Spinal cord (tissue), 10 donors: ENCODE measurements around the gene ZNF135. TPM values are rescaled to one million over a fixed set of nuclear protein-coding genes. Genes with fewer than 3 reads are reported as not detected.

Experiments
- DNase-seq, 6 donors: peaks; one replicate each; pipeline versions ENCODE4 v3.0.0 to v3.0.0-alpha.2; 2013 to 2015; ENCODE audit warnings: low spot score in 6 of 6, low read depth in 4 of 6
- H3K27ac ChIP-seq: one replicate; pipeline ENCODE4 v1.5.1; 2013; ENCODE audit warnings: low read depth, low read length, control low read depth
- H3K27me3 ChIP-seq: one replicate; pipeline ENCODE4 v1.6.1; 2013; ENCODE audit warnings: low read length; ENCODE audit not compliant: control insufficient read depth, insufficient read depth
- H3K36me3 ChIP-seq: one replicate; pipeline ENCODE4 v1.6.1; 2013; ENCODE audit warnings: low read length; ENCODE audit not compliant: control insufficient read depth, insufficient read depth
- H3K4me1 ChIP-seq: one replicate; pipeline ENCODE4 v1.6.1; 2013; ENCODE audit warnings: low read length; ENCODE audit not compliant: control insufficient read depth, insufficient read depth
- H3K4me3 ChIP-seq: one replicate; pipeline ENCODE4 v1.5.1; 2013; ENCODE audit warnings: low read depth, low read length, control low read depth
- H3K9me3 ChIP-seq: one replicate; pipeline ENCODE4 v1.6.1; 2013; ENCODE audit warnings: low read length; ENCODE audit not compliant: control insufficient read depth, insufficient read depth
- WGBS: methylation state at CpG from one replicate; pipeline ENCODE4 v1.1.5; 2013; ENCODE audit warnings: missing lambda C conversion rate; ENCODE audit not compliant: insufficient coverage; 5-methylcytosine and 5-hydroxymethylcytosine counted together
- long read RNA-seq, 4 donors: transcript quantifications; one replicate each; lab custom pipeline, GENCODE V29; 2026
- polyA plus RNA-seq, 2 donors: library from polyadenylated mRNA; unstranded; fragments of 120-200 nt; gene quantifications; one replicate each; pipeline ENCODE4 v1.2.1, GENCODE V29; 2013; ENCODE audit not compliant: insufficient read length in 2 of 2
- total RNA-seq, 2 donors: library from RNA; depleted of rRNA in 1 of 2; stranded (reverse); fragments of 120-200 nt in 1 of 2; fragments of >200 nt in 1 of 2; gene quantifications; one replicate each; pipeline versions ENCODE4 v1.2.3 to v1.2.4, GENCODE V29; 2013 to 2014
- donor health status: healthy.

Gene ZNF135
- total RNA-seq, result 10 to 100 TPM; 10.8 to 21.4 TPM
- polyA plus RNA-seq, result 10 to 100 TPM; 15.1 to 26.1 TPM
- long read RNA-seq, donor 1, partial matches to known transcripts, result 12 of 38 reads
- long read RNA-seq, donor 1, other reads (novel, unspliced or antisense), result 26 of 38 reads
- long read RNA-seq, donor 2, result 0 reads
- long read RNA-seq, donor 3, partial matches to known transcripts, result 0 of 1 reads
- long read RNA-seq, donor 3, other reads (novel, unspliced or antisense), result 0 of 1 reads
- long read RNA-seq, donor 4, partial matches to known transcripts, result 0 of 2 reads
- long read RNA-seq, donor 4, other reads (novel, unspliced or antisense), result 0 of 2 reads

DNA sequence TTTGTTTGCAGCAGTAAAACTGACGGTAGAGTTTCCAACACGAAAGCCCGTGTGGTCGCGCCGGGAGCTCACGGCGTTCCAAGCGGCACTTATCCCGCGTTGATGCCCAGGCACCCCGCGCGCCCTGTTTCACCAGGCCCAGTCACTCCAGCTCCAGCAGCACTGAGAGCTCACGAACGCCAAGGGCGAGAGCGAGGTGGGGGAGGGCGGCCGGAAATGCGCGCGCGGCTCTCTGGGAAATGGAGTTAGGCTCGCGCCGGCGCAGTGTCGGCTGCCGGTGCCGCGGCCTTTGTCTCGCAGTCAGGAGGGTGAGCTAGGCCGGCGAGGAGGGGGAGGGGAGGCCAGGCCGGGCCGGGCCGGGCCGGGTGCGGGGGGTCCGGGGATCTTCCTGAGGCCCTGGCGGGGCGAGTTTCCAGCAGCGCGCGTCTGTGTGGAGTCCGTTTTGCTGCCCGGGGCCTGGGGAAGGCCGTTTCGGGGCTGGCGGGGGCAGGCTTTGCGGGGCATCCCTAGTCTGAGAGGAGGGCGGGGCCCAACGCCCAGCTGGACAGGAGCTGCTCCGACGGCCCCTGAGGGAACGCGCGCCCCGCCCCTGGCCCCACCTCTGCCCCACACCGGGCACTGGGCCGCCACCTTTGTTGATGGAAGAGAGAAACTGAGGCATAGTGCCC lies at the start of gene ZNF135:
Gene ZNF135 (plus strand): TSS at position 280 of the 668 bp plus-strand sequence. CDS start 721 bp downstream, outside the sequence.
- Histone ChIP-seq H3K9me3 (no peaks in the 10 kb centered on the region), H3K4me3 (peak within 1 kb of the TSS; percentile 76), H3K27me3 (no peaks in the 10 kb centered on the region), H3K27ac (peak within 1 kb of the TSS; percentile 94), H3K36me3 (peaks cover 26% of the 10 kb centered on the region), H3K4me1 (peaks cover 39% of the 10 kb centered on the region)
- DNase-seq, result peak; percentile 82 to 98 (median 91)
- 0% methylated on average over 62 of the region's 62 CpGs for WGBS

DNA sequence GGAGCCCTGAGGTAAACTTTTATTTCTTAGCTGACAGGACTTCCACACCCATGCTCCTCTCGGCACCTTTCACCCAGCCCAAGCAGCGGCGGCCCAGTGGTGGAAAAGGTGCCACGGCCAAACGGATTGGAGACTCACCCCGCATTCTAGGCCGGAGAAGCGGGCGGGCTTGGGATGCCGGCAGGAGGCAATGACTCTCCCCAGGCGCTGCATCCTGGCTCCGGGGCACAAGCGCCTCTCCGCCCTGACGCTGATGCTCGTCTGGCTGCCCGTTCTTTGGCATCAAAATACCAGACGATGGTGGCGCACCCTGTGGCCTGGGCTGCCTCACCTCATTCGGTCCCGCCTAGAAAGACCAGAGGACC lies 49.8 kb upstream of the ZNF135 start:
- Histone ChIP-seq H3K9me3 (no peaks in the 10 kb centered on the region), H3K4me3 (peak overlapping the region; percentile 57), H3K27me3 (no peaks in the 10 kb centered on the region), H3K4me1 (peaks cover 23% of the 10 kb centered on the region), H3K27ac (peak overlapping the region; percentile 86), H3K36me3 (peaks cover 33% of the 10 kb centered on the region)
- under 1% methylated on average over 21 of the region's 21 CpGs for WGBS
- no peak for DNase-seq

GRCh38 chr19:58009666-58010301 lies 49.3 kb upstream of the ZNF135 start:
- Histone ChIP-seq H3K27me3 (no peaks in the 10 kb centered on the region), H3K9me3 (no peaks in the 10 kb centered on the region), H3K4me3 (peak overlapping the region; percentile 57), H3K36me3 (peaks cover 30% of the 10 kb centered on the region), H3K27ac (peak overlapping the region; percentile 86), H3K4me1 (peaks cover 21% of the 10 kb centered on the region)
- DNase-seq, result peak; percentile 89 to 98 (median 90)
- WGBS, result 2% methylated on average over 36 of the region's 41 CpGs

DNA sequence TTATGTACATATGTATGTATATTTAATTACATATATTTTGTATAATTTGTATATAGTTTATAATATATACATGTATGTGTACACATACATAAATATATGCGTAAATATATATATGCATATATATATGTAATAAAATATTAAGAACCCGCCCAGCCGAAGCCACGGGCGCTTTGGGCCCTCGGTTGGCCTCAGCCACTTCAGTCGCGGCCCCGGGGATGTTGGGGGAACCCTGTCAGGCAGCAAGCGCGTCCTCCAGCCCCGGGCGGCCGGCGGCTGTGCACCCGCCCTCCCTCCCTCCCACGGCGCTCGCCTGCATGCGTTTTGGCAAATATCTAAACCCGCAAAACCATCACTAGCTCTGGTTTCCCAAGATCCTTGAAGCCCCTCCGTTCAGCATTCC lies 48.6 kb upstream of the ZNF135 start:
- Histone ChIP-seq H3K27me3 (no peaks in the 10 kb centered on the region), H3K4me3 (no peak overlapping the region), H3K9me3 (no peaks in the 10 kb centered on the region), H3K36me3 (peaks cover 30% of the 10 kb centered on the region), H3K27ac (no peak overlapping the region), H3K4me1 (peaks cover 21% of the 10 kb centered on the region)
- 54% methylated on average over 10 of the region's 22 CpGs for WGBS
- no peak for DNase-seq

DNA sequence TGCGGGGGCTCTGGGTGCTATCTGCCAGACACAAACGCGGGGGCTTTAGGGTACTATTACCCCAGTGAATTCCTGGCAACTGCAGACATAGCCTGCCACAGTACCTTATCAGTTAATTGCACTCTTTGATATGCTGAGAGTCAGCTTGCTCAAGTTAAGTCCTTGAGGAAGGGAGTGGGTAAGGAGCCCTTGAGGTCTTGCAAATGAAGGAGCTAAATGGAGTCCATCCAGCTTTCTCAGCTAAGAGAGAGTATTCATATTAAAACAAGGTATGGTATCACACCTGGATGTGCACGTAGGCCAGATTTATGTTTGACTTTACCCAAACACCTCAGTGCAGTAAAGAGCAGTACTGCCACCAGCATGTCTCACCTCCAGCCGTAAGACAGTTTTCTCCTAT lies 44.9 kb upstream of the ZNF135 start:
- no peak overlapping the region for H3K4me3 ChIP-seq
- peaks cover 13% of the 10 kb centered on the region for H3K4me1 ChIP-seq
- no peak overlapping the region for H3K27ac ChIP-seq
- no peaks in the 10 kb centered on the region for H3K9me3 ChIP-seq
- peaks cover 10% of the 10 kb centered on the region for H3K36me3 ChIP-seq
- DNase-seq, result no peak
- WGBS, result 56% methylated on average over 4 of the region's 5 CpGs
- no peaks in the 10 kb centered on the region for H3K27me3 ChIP-seq

- H3K36me3 ChIP-seq, result peaks cover 3% of the 10 kb centered on the region
- no peak for DNase-seq
- H3K9me3 ChIP-seq, result no peaks in the 10 kb centered on the region
- no peak overlapping the region for H3K4me3 ChIP-seq
- H3K27me3 ChIP-seq, result no peaks in the 10 kb centered on the region
- whole genome bisulfite sequencing, result 75% methylated on average over 6 of the region's 7 CpGs
- H3K27ac ChIP-seq, result no peak overlapping the region
- no peaks in the 10 kb centered on the region for H3K4me1 ChIP-seq
Observed at GRCh38 chr19:58020129-58020528, 39.0 kb upstream of the ZNF135 start.

DNA sequence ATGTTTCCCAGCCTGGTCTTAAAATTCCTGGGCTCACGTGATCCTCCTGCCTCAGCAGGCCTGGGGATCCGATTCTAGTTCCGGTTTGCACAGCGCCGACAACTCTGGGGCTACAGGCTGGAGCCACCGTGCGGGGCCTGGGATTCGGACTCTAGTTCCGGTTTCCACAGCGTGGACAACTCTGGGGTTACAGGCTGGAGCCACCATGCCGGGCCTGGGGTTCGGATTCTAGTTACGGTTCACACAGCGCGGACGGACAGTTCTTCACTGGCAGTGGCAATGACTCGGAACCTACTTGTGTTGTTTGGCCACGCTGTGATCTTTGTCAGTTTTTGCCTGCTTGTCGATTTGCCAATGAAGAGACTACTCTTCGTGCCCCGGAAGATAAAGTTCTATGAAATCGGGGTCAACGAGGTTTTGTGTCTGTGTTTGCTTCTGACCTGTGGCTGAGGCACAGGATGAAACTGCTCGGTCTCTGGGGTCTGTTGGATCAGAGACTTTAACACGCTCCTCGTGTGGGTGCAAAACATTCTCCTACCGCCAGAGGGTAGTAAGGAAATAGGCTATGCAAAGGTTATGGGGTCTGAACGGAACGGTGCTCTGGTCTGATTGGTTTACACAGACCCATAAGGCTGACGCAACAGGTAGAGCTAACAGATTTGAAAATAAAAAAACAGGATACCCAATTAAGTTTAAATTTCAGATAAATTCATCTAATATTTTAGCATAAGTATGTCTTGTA lies 37.4 kb upstream of the ZNF135 start:
- H3K4me3 ChIP-seq, result no peak overlapping the region
- WGBS, result 59% methylated on average over 27 of the region's 30 CpGs
- H3K36me3 ChIP-seq, result peaks cover 3% of the 10 kb centered on the region
- no peak overlapping the region for H3K27ac ChIP-seq
- no peaks in the 10 kb centered on the region for H3K27me3 ChIP-seq
- peak in 5 of 6 donors; percentile 44 to 95 (median 70) for DNase-seq
- no peaks in the 10 kb centered on the region for H3K9me3 ChIP-seq
- no peaks in the 10 kb centered on the region for H3K4me1 ChIP-seq

GRCh38 chr19:58022283-58022660 lies 36.8 kb upstream of the ZNF135 start:
- no peaks in the 10 kb centered on the region for H3K27me3 ChIP-seq
- H3K36me3 ChIP-seq, result peaks cover 3% of the 10 kb centered on the region
- no peak overlapping the region for H3K4me3 ChIP-seq
- no peak overlapping the region for H3K27ac ChIP-seq
- 56% methylated on average over 4 of the region's 4 CpGs for WGBS
- DNase-seq, result no peak
- no peaks in the 10 kb centered on the region for H3K9me3 ChIP-seq
- no peaks in the 10 kb centered on the region for H3K4me1 ChIP-seq

GRCh38 chr19:58024661-58025060 lies 34.4 kb upstream of the ZNF135 start:
- Histone ChIP-seq H3K27me3 (no peaks in the 10 kb centered on the region), H3K4me3 (no peak overlapping the region), H3K36me3 (peaks cover 6% of the 10 kb centered on the region), H3K27ac (no peak overlapping the region), H3K9me3 (no peaks in the 10 kb centered on the region), H3K4me1 (no peaks in the 10 kb centered on the region)
- DNase-seq, result no peak
- 88% methylated on average over 11 of the region's 12 CpGs for WGBS
